IMR-90 (cell line): ENCODE data around the gene DPF3. TPM values are rescaled to one million over a fixed set of nuclear protein-coding genes. Genes with fewer than 3 reads are reported as not detected.

ENCODE experiments used
- ATAC-seq: fragments of 200-7000 bp; cut with Tn5 transposase; 2 replicates; pipeline ENCODE4 v1.9.1; 2020; ENCODE audit warnings: low read depth, mild to moderate bottlenecking, moderate library complexity
- BruUV-seq: library from RNA; stranded (reverse); fragments of 400-500 nt; replicated peaks from 2 replicates; lab custom pipeline; 2021; lab: Mats Ljungman, UMichigan
- CTCF ChIA-PET: fragments of 300-600 bp; formaldehyde crosslinking; extraction: SDS; loops from one replicate; lab custom pipeline; 2021; ENCODE audit warnings: antibody characterized with exemption; lab: Yijun Ruan, JAX
- POLR2A ChIA-PET: fragments of 300-600 bp; sonication (Branson Sonifier 250); formaldehyde crosslinking; loops from one replicate; lab custom pipeline; 2022; ENCODE audit warnings: antibody characterized with exemption; ENCODE audit not compliant: unreplicated experiment; lab: Charles Lee
- DNase-seq: peaks from one replicate; pipeline ENCODE4 v3.0.0; 2013
- H2AFZ ChIP-seq: replicated peaks from 2 replicates; pipeline ENCODE3; 2013; ENCODE audit warnings: low read length, mild to moderate bottlenecking; ENCODE audit not compliant: poor library complexity
- H2AK5ac ChIP-seq: 2 replicates; pipeline ENCODE4 v1.6.1; 2013; ENCODE audit warnings: low read depth, low read length, inconsistent platforms
- H2AK9ac ChIP-seq: replicated peaks from 2 replicates; pipeline ENCODE3; 2013; ENCODE audit warnings: mild to moderate bottlenecking, low read depth, low read length, moderate library complexity; ENCODE audit not compliant: poor library complexity
- H2BK120ac ChIP-seq: 2 replicates; pipeline ENCODE4 v1.6.1; 2013; ENCODE audit warnings: low read depth, low read length, inconsistent platforms
- H2BK15ac ChIP-seq: 3 replicates; pipeline ENCODE4 v1.6.1; 2013; ENCODE audit warnings: low read depth, low read length, inconsistent platforms
- H2BK20ac ChIP-seq: 2 replicates; pipeline ENCODE4 v1.6.1; 2013; ENCODE audit warnings: low read depth, mild to moderate bottlenecking, inconsistent platforms, low read length, moderate library complexity
- H2BK5ac ChIP-seq: 2 replicates; pipeline ENCODE4 v1.6.1; 2013; ENCODE audit warnings: mild to moderate bottlenecking, low read depth, low read length, inconsistent platforms; ENCODE audit not compliant: poor library complexity, severe bottlenecking
- H3K14ac ChIP-seq: replicated peaks from 2 replicates; pipeline ENCODE4 v1.6.1; 2013; ENCODE audit warnings: low read depth, low read length, inconsistent platforms
- H3K18ac ChIP-seq: 2 replicates; pipeline ENCODE4 v1.6.1; 2013; ENCODE audit warnings: low read depth, low read length, control low read depth
- H3K23ac ChIP-seq: 2 replicates; pipeline ENCODE4 v1.6.1; 2013; ENCODE audit warnings: low read depth, low read length, inconsistent platforms
- H3K27ac ChIP-seq: 2 replicates; pipeline ENCODE4 v1.5.1; 2013; ENCODE audit warnings: mild to moderate bottlenecking, control low read depth, low read length; ENCODE audit not compliant: insufficient read depth
- H3K27me3 ChIP-seq: 2 replicates; pipeline ENCODE4 v1.6.1; 2013; ENCODE audit warnings: low read length; ENCODE audit not compliant: control insufficient read depth, insufficient read depth
- H3K36me3 ChIP-seq: 2 replicates; pipeline ENCODE4 v1.6.1; 2013; ENCODE audit warnings: low read length, mixed read lengths; ENCODE audit not compliant: control insufficient read depth, insufficient read depth
- H3K4ac ChIP-seq: 2 replicates; pipeline ENCODE4 v1.6.1; 2013; ENCODE audit warnings: low read depth, low read length, inconsistent platforms
- H3K4me1 ChIP-seq: 2 replicates; pipeline ENCODE4 v1.6.1; 2013; ENCODE audit warnings: low read length, mixed read lengths; ENCODE audit not compliant: control insufficient read depth, insufficient read depth
- H3K4me2 ChIP-seq: 2 replicates; pipeline ENCODE4 v1.6.1; 2013; ENCODE audit warnings: low read depth, mild to moderate bottlenecking, control low read depth, low read length, moderate library complexity
- H3K4me3 ChIP-seq: 2 replicates; pipeline ENCODE4 v1.5.1; 2013; ENCODE audit warnings: low read depth, mild to moderate bottlenecking, control low read depth, low read length, moderate library complexity; ENCODE audit not compliant: insufficient read depth
- H3K56ac ChIP-seq: 2 replicates; pipeline ENCODE4 v1.6.1; 2013; ENCODE audit warnings: low read length, inconsistent platforms; ENCODE audit not compliant: insufficient read depth; ENCODE audit errors: extremely low read depth
- H3K79me1 ChIP-seq, 2 experiments: 2 replicates each; pipeline ENCODE4 v1.6.1; 2013; ENCODE audit warnings: low read length in 2 of 2, inconsistent platforms in 1 of 2, low read depth in 1 of 2
- H3K9ac ChIP-seq: 2 replicates; pipeline ENCODE4 v1.6.1; 2013; ENCODE audit warnings: low read depth, low read length, control low read depth
- H3K9me1 ChIP-seq: 2 replicates; pipeline ENCODE4 v1.6.1; 2013; ENCODE audit warnings: low read length, inconsistent platforms; ENCODE audit not compliant: insufficient read depth
- H3K9me3 ChIP-seq: 2 replicates; pipeline ENCODE4 v1.6.1; 2013; ENCODE audit warnings: low read length; ENCODE audit not compliant: control insufficient read depth, insufficient read depth
- H4K20me1 ChIP-seq: 2 replicates; pipeline ENCODE4 v1.6.1; 2013; ENCODE audit warnings: low read length, inconsistent platforms; ENCODE audit not compliant: insufficient read depth
- H4K5ac ChIP-seq: 2 replicates; pipeline ENCODE4 v1.6.1; 2013; ENCODE audit warnings: mild to moderate bottlenecking, low read depth, low read length, control low read depth
- H4K8ac ChIP-seq, 2 experiments: 2 replicates each; pipeline ENCODE4 v1.6.1; 2013; ENCODE audit warnings: low read depth in 2 of 2, low read length in 2 of 2, control low read depth in 1 of 2, inconsistent platforms in 1 of 2
- H4K91ac ChIP-seq: 2 replicates; pipeline ENCODE4 v1.6.1; 2013; ENCODE audit warnings: low read depth, low read length, inconsistent platforms; ENCODE audit not compliant: insufficient read depth
- NFE2L2 ChIP-seq: fragments of 150-350 bp; IDR thresholded peaks from 2 replicates; pipeline ENCODE4 v1.6.1; 2016; ENCODE audit warnings: low read depth, mild to moderate bottlenecking, low read length
- POLR2A ChIP-seq: IDR thresholded peaks from 2 replicates; pipeline ENCODE4 v1.6.1; 2012; ENCODE audit warnings: mild to moderate bottlenecking, low read depth, low read length
- WGBS, 2 experiments: methylation state at CpG; one replicate each; pipeline versions ENCODE4 v1.1.5 to v1.1.7; 2013; ENCODE audit warnings: missing lambda C conversion rate in 2 of 2; ENCODE audit not compliant: insufficient read length in 1 of 2; ENCODE audit errors: extremely low coverage in 2 of 2; 5-methylcytosine and 5-hydroxymethylcytosine counted together
- dilution Hi-C: fragments of 300-500 bp; cut with HindIII; formaldehyde crosslinking; loops from one replicate; pipeline ENCODE4 v1.14.3; 2018; ENCODE audit warnings: low sequenced_read_pairs; ENCODE audit not compliant: unreplicated experiment
- in situ Hi-C: fragments of 300-500 bp; cut with MboI; formaldehyde crosslinking; loops from 3 replicates; pipeline ENCODE4 v1.14.3; 2019; ENCODE audit warnings: low sequenced_read_pairs, inconsistent platforms, mixed read lengths
- intact Hi-C: fragments of 100-400 bp; cut with micrococcal nuclease; formaldehyde crosslinking; loops from 2 replicates; pipeline ENCODE4 v1.10.0; 2022
- polyA plus RNA-seq, 3 experiments: library from polyadenylated mRNA; depleted of rRNA; stranded (reverse); fragments of >200 nt; gene quantifications; 2 replicates each; pipeline ENCODE4 v1.2.3, GENCODE V29; 2012; ENCODE audit warnings: low replicate concordance in 1 of 3
- total RNA-seq: library from RNA; depleted of rRNA; stranded (reverse); fragments of >200 nt; gene quantifications from 2 replicates; pipeline ENCODE4 v1.2.3, GENCODE V29; 2012
- TF ChIP-seq, protein P1 (sequence below): conservative IDR thresholded peaks from 2 replicates; pipeline ENCODE4 v1.5.1; 2012; ENCODE audit warnings: mild to moderate bottlenecking, low read depth, low read length, improper control_type of control experiment

DPF3 gene
- total and polyA plus RNA-seq, 2 of the 4 experiments (the other 2 are of a cell fraction), result 30.5 to 32.8 TPM

DNA sequence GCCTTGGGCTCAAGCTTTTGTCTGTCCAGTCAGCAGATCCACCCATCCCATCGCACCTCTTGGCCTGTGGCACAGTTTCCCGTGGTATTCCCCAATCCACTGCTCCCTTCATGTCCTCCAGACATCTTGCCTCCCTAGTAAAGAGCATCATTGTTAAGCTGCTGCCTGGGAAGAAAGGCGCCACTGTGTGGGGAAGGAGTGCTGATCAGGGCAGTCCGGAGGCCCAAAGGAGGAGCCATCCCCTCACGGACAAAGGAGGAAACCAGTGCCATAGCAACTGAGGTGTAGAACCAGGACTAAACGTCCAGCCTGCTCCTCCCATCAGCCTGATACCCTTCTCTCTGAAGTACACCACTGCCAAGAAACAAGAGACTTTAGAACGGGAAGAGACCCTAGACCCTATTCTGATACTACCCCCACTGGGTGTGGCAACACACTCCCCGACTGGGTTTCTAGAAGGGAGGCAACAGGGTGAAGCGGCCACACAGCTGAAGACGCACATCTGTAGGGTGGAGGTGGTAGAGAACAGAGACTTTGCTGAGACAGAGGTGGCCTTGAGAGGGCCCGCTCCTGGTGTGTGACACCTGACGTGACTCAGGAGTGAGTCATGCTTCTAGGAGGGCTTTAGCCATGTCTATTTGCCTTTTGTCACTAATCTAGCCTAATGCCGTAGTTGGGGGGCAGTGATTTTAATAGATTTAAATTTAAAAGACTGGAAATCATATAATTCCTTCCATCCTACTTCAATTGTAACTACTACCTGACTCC is 185.0 kb downstream of the DPF3 start:
- Histone ChIP-seq H3K4ac (no peak overlapping the region), H3K9me3 (no peaks in the 10 kb centered on the region), H3K9ac (no peak overlapping the region), H2AK5ac (peak overlapping the region; percentile 1; the same call in 1 of the 2 replicates), H4K5ac (no peak overlapping the region), H2BK20ac (no peak overlapping the region), H3K27ac (no peak overlapping the region), H3K4me1 (peaks cover 2% of the 10 kb centered on the region; the same call in 1 of the 2 replicates), H4K8ac (no peak overlapping the region), H3K36me3 (peaks cover 8% of the 10 kb centered on the region; the same call in 1 of the 2 replicates), H2BK5ac (no peak overlapping the region), H3K4me2 (no peak overlapping the region), H4K20me1 (no peaks in the 10 kb centered on the region), H3K4me3 (no peak overlapping the region), H3K56ac (no peak overlapping the region), H3K23ac (no peak overlapping the region), H4K91ac (no peak overlapping the region), H2BK120ac (no peak overlapping the region), H3K18ac (no peak overlapping the region), H3K9me1 (no peaks in the 10 kb centered on the region), H2AFZ (no peak overlapping the region), H3K27me3 (no peaks in the 10 kb centered on the region), H2AK9ac (no peak overlapping the region), H3K79me1 (peaks cover 0 to 6% of the 10 kb centered on the region in 2 experiments; a peak in 2 of 4 replicates), H3K14ac (no peak overlapping the region), H2BK15ac (no peak overlapping the region)
- intact Hi-C loops (no loop called here), dilution Hi-C loops (no loop called here), in situ Hi-C loops (no loop called here)
- no CpG with 5 or more reads among the region's 13 CpGs for WGBS, 2 experiments
- TF ChIP-seq NFE2L2 (no peak), POLR2A (no peak)
- TF ChIP-seq, protein P1, sequence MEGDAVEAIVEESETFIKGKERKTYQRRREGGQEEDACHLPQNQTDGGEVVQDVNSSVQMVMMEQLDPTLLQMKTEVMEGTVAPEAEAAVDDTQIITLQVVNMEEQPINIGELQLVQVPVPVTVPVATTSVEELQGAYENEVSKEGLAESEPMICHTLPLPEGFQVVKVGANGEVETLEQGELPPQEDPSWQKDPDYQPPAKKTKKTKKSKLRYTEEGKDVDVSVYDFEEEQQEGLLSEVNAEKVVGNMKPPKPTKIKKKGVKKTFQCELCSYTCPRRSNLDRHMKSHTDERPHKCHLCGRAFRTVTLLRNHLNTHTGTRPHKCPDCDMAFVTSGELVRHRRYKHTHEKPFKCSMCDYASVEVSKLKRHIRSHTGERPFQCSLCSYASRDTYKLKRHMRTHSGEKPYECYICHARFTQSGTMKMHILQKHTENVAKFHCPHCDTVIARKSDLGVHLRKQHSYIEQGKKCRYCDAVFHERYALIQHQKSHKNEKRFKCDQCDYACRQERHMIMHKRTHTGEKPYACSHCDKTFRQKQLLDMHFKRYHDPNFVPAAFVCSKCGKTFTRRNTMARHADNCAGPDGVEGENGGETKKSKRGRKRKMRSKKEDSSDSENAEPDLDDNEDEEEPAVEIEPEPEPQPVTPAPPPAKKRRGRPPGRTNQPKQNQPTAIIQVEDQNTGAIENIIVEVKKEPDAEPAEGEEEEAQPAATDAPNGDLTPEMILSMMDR, result no peak
- no peak for DNase-seq
- POLR2A ChIA-PET, result no interaction called here
- ATAC-seq, result no peak
- BruUV-seq, result no TSS peak
- CTCF ChIA-PET, result no interaction called here
